HCT116 (cell line): ENCODE measurements around the gene HTR3E. TPM values are rescaled to one million over a fixed set of nuclear protein-coding genes. Genes with fewer than 3 reads are reported as not detected.

Experiments
- ATAC-seq: fragments of 200-7000 bp; cut with Tn5 transposase; 2 replicates; pipeline ENCODE4 v1.9.1; 2020; ENCODE audit warnings: mild to moderate bottlenecking, moderate library complexity
- BruUV-seq: library from RNA; stranded (reverse); fragments of 400-500 nt; replicated peaks from 2 replicates; lab custom pipeline; 2021; lab: Mats Ljungman, UMichigan
- CTCF ChIA-PET: fragments of 300-600 bp; sonication (Branson Sonifier 250); formaldehyde crosslinking; loops from one replicate; lab custom pipeline; 2021; ENCODE audit warnings: antibody characterized with exemption; lab: Charles Lee
- POLR2A ChIA-PET: fragments of 300-600, 350-600 bp; sonication (Branson Sonifier 250); formaldehyde crosslinking; loops from one replicate; lab custom pipeline; 2021; ENCODE audit warnings: antibody characterized with exemption; lab: Charles Lee
- RAD21 ChIA-PET, 2 experiments: fragments of 300-600 bp; sonication (Branson Sonifier 250); formaldehyde crosslinking; loops; one replicate each; lab custom pipeline; 2023; ENCODE audit warnings: low total read pairs in 2 of 2; ENCODE audit not compliant: uncharacterized antibody in 2 of 2, unreplicated experiment in 2 of 2, low non-redundant PET in 1 of 2; lab: Charles Lee
- DNase-seq: peaks from one replicate; pipeline ENCODE4 v3.0.0-alpha.2; 2010; ENCODE audit warnings: low read depth, low spot score
- H2AFZ ChIP-seq: fragments of 200-600 bp; shearing (Covaris generic), sonication (generic); 2 replicates; pipeline ENCODE4 v1.6.1; 2017; ENCODE audit warnings: low read depth, mixed run types, mixed read lengths, antibody characterized with exemption, low read length; ENCODE audit not compliant: poor library complexity, severe bottlenecking
- H3K27ac ChIP-seq: 2 replicates; pipeline ENCODE4 v1.5.1; 2012; ENCODE audit warnings: low read depth, low read length
- H3K27me3 ChIP-seq: fragments of 200-600 bp; sonication (generic); 2 replicates; pipeline ENCODE4 v1.6.1; 2016; ENCODE audit warnings: mixed run types, low read length, mixed read lengths; ENCODE audit not compliant: insufficient read depth
- H3K36me3 ChIP-seq, 2 experiments: fragments of 200-500 bp in 1 of 2; fragments of 200-600 bp in 1 of 2; sonication (Bioruptor generic) in 1 of 2; sonication (generic) in 1 of 2; 2 replicates each; pipeline versions ENCODE4 v1.5.1 to v1.6.1; 2014 to 2016; ENCODE audit warnings: low read length in 2 of 2, inconsistent platforms in 1 of 2, mixed read lengths in 1 of 2, mixed run types in 1 of 2; ENCODE audit not compliant: insufficient read depth in 2 of 2, control insufficient read depth in 1 of 2
- H3K4me1 ChIP-seq, 2 experiments: fragments of 200-600 bp in 1 of 2; sonication (generic) in 1 of 2; 2 replicates each; pipeline versions ENCODE4 v1.5.1 to v1.6.1; 2012 to 2017; ENCODE audit warnings: low read length in 2 of 2, inconsistent platforms in 1 of 2, mild to moderate bottlenecking in 1 of 2, mixed read lengths in 1 of 2, mixed run types in 1 of 2, moderate library complexity in 1 of 2; ENCODE audit not compliant: insufficient read depth in 2 of 2, control insufficient read depth in 1 of 2
- H3K4me2 ChIP-seq: fragments of 200-600 bp; sonication (generic); 2 replicates; pipeline ENCODE4 v1.6.1; 2017; ENCODE audit warnings: mixed run types, low read length, mixed read lengths
- H3K4me3 ChIP-seq, 2 experiments: fragments of 200-600 bp in 1 of 2; sonication (generic) in 1 of 2; replicated peaks in 1 of 2; 2 replicates each; pipeline ENCODE4 v1.5.1; 2011 to 2016; ENCODE audit warnings: low read length in 2 of 2, control low read depth in 1 of 2, low read depth in 1 of 2, mild to moderate bottlenecking in 1 of 2, mixed read lengths in 1 of 2, mixed run types in 1 of 2
- H3K79me2 ChIP-seq: fragments of 200-600 bp; sonication (generic); 2 replicates; pipeline ENCODE4 v1.6.1; 2017; ENCODE audit warnings: mild to moderate bottlenecking, mixed run types, low read length, moderate library complexity, mixed read lengths; ENCODE audit not compliant: insufficient read depth
- H3K9ac ChIP-seq: fragments of 200-600 bp; sonication (generic); 2 replicates; pipeline ENCODE4 v1.6.1; 2016; ENCODE audit warnings: low read length, mixed read lengths
- H3K9me2 ChIP-seq: fragments of 200-600 bp; sonication (generic), shearing (Covaris generic); 2 replicates; pipeline ENCODE4 v1.6.1; 2017; ENCODE audit warnings: mixed run types, mild to moderate bottlenecking, moderate library complexity; ENCODE audit not compliant: insufficient read depth
- H3K9me3 ChIP-seq, 2 experiments: fragments of 200-500 bp in 1 of 2; fragments of 200-600 bp in 1 of 2; sonication (Bioruptor generic) in 1 of 2; sonication (generic) in 1 of 2; 2 replicates each; pipeline ENCODE4 v1.6.1; 2014 to 2017; ENCODE audit warnings: low read length in 2 of 2, mixed read lengths in 2 of 2, inconsistent platforms in 1 of 2, low read depth in 1 of 2, mild to moderate bottlenecking in 1 of 2, mixed run types in 1 of 2, moderate library complexity in 1 of 2; ENCODE audit not compliant: control insufficient read depth in 1 of 2, insufficient read depth in 1 of 2
- H4K20me1 ChIP-seq: fragments of 200-600 bp; sonication (generic), shearing (Covaris generic); 2 replicates; pipeline ENCODE4 v1.6.1; 2017; ENCODE audit warnings: mixed run types, mild to moderate bottlenecking, moderate library complexity; ENCODE audit not compliant: insufficient read depth
- ATF3 ChIP-seq: IDR thresholded peaks from 2 replicates; pipeline ENCODE4 v1.6.1; 2012
- CEBPB ChIP-seq: IDR thresholded peaks from 2 replicates; pipeline ENCODE4 v1.6.1; 2012; ENCODE audit warnings: low read depth
- CTCF ChIP-seq, 3 experiments: fragments of 200-600 bp in 1 of 3; sonication (generic) in 1 of 3; IDR thresholded peaks in 2 of 3; conservative IDR thresholded peaks in 1 of 3; 2 replicates each; pipeline ENCODE4 v1.5.1; 2012 to 2017; ENCODE audit warnings: low read depth in 2 of 3, low read length in 2 of 3, antibody characterized with exemption in 1 of 3, borderline replicate concordance in 1 of 3, control low read depth in 1 of 3, mild to moderate bottlenecking in 1 of 3, mixed read lengths in 1 of 3, mixed run types in 1 of 3, moderate library complexity in 1 of 3; ENCODE audit not compliant: insufficient read depth in 1 of 3
- EGR1 ChIP-seq: IDR thresholded peaks from 2 replicates; pipeline ENCODE4 v1.6.1; 2012; ENCODE audit warnings: low read depth
- ELF1 ChIP-seq: IDR thresholded peaks from 2 replicates; pipeline ENCODE4 v1.6.1; 2012; ENCODE audit warnings: low read depth, borderline replicate concordance
- EZH2 ChIP-seq: fragments of 200-600 bp; sonication (generic); IDR thresholded peaks from 2 replicates; pipeline ENCODE4 v1.6.1; 2017; ENCODE audit warnings: antibody characterized with exemption, mixed run types
- JUND ChIP-seq: IDR thresholded peaks from 2 replicates; pipeline ENCODE4 v1.6.1; 2012
- POLR2A ChIP-seq: IDR thresholded peaks from 2 replicates; pipeline ENCODE4 v1.7.0; 2011; ENCODE audit warnings: borderline replicate concordance; ENCODE audit not compliant: insufficient read depth, insufficient read length; ENCODE audit errors: extremely low read depth
- POLR2AphosphoS5 ChIP-seq: IDR thresholded peaks from 2 replicates; pipeline ENCODE4 v1.6.1; 2011; ENCODE audit warnings: mild to moderate bottlenecking, low read depth, low read length, moderate library complexity
- REST ChIP-seq: IDR thresholded peaks from 2 replicates; pipeline ENCODE4 v1.6.1; 2012; ENCODE audit warnings: low read depth
- SP1 ChIP-seq: IDR thresholded peaks from 2 replicates; pipeline ENCODE4 v1.6.1; 2012; ENCODE audit warnings: low read depth
- SRF ChIP-seq: IDR thresholded peaks from 2 replicates; pipeline ENCODE4 v1.6.1; 2012; ENCODE audit warnings: low read depth
- TCF7L2 ChIP-seq: IDR thresholded peaks from 2 replicates; pipeline ENCODE4 v1.7.0; 2011; ENCODE audit warnings: borderline replicate concordance, inconsistent platforms; ENCODE audit not compliant: insufficient read depth, insufficient read length; ENCODE audit errors: extremely low read depth
- ZBTB33 ChIP-seq: IDR thresholded peaks from 2 replicates; pipeline ENCODE4 v1.6.1; 2011; ENCODE audit warnings: mild to moderate bottlenecking, low read length, moderate library complexity; ENCODE audit not compliant: insufficient replicate concordance; ENCODE audit errors: extremely low read depth
- ZFX ChIP-seq: fragments of 450-650 bp; IDR thresholded peaks from 2 replicates; pipeline ENCODE4 v1.6.1; 2017
- ZNF274 ChIP-seq: fragments of 200-500 bp; sonication (Bioruptor generic); IDR thresholded peaks from 2 replicates; pipeline ENCODE4 v1.6.1; 2014; ENCODE audit warnings: mild to moderate bottlenecking, low read depth, low read length, inconsistent platforms
- intact Hi-C: fragments of 100-400 bp; cut with micrococcal nuclease; formaldehyde crosslinking; loops from 2 replicates; pipeline ENCODE4 v1.10.0; 2022
- total RNA-seq: library from RNA; stranded (reverse); gene quantifications from one replicate; pipeline ENCODE4 v1.2.1, GENCODE V29; 2021; ENCODE audit not compliant: unreplicated experiment

The HTR3E gene
- total RNA-seq, 1 experiment from 2014 or later, result not detected

GRCh38 chr3:184059424-184059823 lies 37.4 kb upstream of the HTR3E start (continued):
- TF ChIP-seq ZBTB33, result no peak
- TF ChIP-seq POLR2AphosphoS5, result no peak
- TF ChIP-seq EZH2, result no peak

GRCh38 chr3:184062637-184063036 lies 34.2 kb upstream of the HTR3E start:
- Histone ChIP-seq H3K9me3 (no peaks in the 10 kb centered on the region), H3K27me3 (no peaks in the 10 kb centered on the region), H3K9me2 (no peaks in the 10 kb centered on the region), H3K4me1 (peaks cover 0 to 3% of the 10 kb centered on the region in 2 experiments; a peak in 1 of 4 replicates), H3K4me2 (no peak overlapping the region), H3K36me3 (no peaks in the 10 kb centered on the region), H4K20me1 (no peaks in the 10 kb centered on the region), H3K4me3 (no peak overlapping the region), H2AFZ (no peak overlapping the region), H3K9ac (no peak overlapping the region), H3K27ac (no peak overlapping the region), H3K79me2 (no peaks in the 10 kb centered on the region)
- ChIA-PET CTCF (no interaction called here), RAD21 (no interaction called here), POLR2A (no interaction called here)
- intact Hi-C loops, result no loop called here
- BruUV-seq, result no TSS peak
- no peak for TF ChIP-seq JUND
- TF ChIP-seq CTCF (IDR thresholded peaks at IDR 0.05 in 2 of 3, conservative IDR thresholded peaks at IDR 0.05 in 1 of 3; ENCODE audit: borderline replicate concordance in 1 of 3, insufficient read depth in 1 of 3, low read depth in 2 of 3, low read length in 2 of 3), result no peak
- TF ChIP-seq POLR2AphosphoS5, result no peak
- TF ChIP-seq REST, result no peak
- TF ChIP-seq ELF1, result no peak
- TF ChIP-seq TCF7L2, result no peak
- TF ChIP-seq EZH2, result no peak
- no peak for TF ChIP-seq ATF3
- no peak for TF ChIP-seq POLR2A
- TF ChIP-seq ZNF274, result no peak
- no peak for TF ChIP-seq SRF
- no peak for TF ChIP-seq SP1
- TF ChIP-seq EGR1, result no peak
- no peak for TF ChIP-seq ZFX
- TF ChIP-seq CEBPB, result no peak
- no peak for ATAC-seq
- DNase-seq, result no peak
